ENCODE results near the gene FSTL4.

Gene FSTL4

GRCh38 chr5:133453084-133453780 lies 159.1 kb downstream of the FSTL4 start:
- TF ChIP-seq EZH2 (IDR thresholded peaks at IDR 0.05; ENCODE audit: borderline replicate concordance, low read length) = no peak
- TF ChIP-seq CTCF (IDR thresholded peaks at IDR 0.05; ENCODE audit: low read length) = no peak
- Histone ChIP-seq H3K4me2 (ENCODE audit: low read length) (no peak overlapping the region), H3K27me3 (ENCODE audit: insufficient read depth, low read length) (peaks cover 4% of the 10 kb centered on the region; the same call in 1 of the 2 replicates), H3F3A (ENCODE audit: insufficient read depth, low read length) (no peaks in the 10 kb centered on the region), H4K20me1 (ENCODE audit: insufficient read depth, low read length) (no peaks in the 10 kb centered on the region), H3K4me1 (ENCODE audit: insufficient read depth, low read length, severe bottlenecking) (no peaks in the 10 kb centered on the region), H3K9ac (ENCODE audit: low read length) (no peak overlapping the region), H3K9me3 (ENCODE audit: low read length) (no peaks in the 10 kb centered on the region), H3K9me2 (ENCODE audit: low read depth, low read length) (no peaks in the 10 kb centered on the region), H3K79me2 (ENCODE audit: insufficient read depth, low read length) (no peaks in the 10 kb centered on the region), H3K4me3 (ENCODE audit: low read depth, low read length, poor library complexity, severe bottlenecking) (no peak overlapping the region), H3K27ac (ENCODE audit: low read depth, low read length, poor library complexity, severe bottlenecking) (no peak overlapping the region), H3K36me3 (ENCODE audit: insufficient read depth, low read length) (no peaks in the 10 kb centered on the region), H2AFZ (ENCODE audit: low read length) (no peak overlapping the region)

DNA sequence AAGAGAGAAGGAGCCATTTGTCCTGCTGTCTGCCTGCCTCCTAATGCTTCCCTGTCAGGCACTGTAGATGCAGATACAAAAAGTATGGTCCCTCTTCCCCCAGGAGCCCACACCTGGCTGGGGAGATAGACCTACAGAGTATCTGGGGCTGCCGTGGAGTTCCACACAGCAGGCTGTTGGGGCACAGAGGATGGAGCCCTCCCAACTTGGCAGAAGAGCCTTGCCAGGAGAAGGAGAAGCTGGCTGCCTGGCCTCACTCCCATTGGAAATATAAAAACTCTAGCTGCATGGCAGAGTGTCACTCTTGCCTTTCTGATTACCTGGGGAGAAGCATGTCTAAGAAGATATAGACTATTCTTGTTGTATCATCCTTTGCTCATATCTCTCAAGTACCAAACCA lies 160.4 kb downstream of the FSTL4 start:
- Histone ChIP-seq H3K9me3 (ENCODE audit: low read length) (no peaks in the 10 kb centered on the region), H2AFZ (ENCODE audit: low read length) (no peak overlapping the region), H3K79me2 (ENCODE audit: insufficient read depth, low read length) (no peaks in the 10 kb centered on the region), H3K4me1 (ENCODE audit: insufficient read depth, low read length, severe bottlenecking) (no peaks in the 10 kb centered on the region), H3K27me3 (ENCODE audit: insufficient read depth, low read length) (peaks cover 8% of the 10 kb centered on the region; the same call in 1 of the 2 replicates), H3K4me2 (ENCODE audit: low read length) (no peak overlapping the region), H4K20me1 (ENCODE audit: insufficient read depth, low read length) (no peaks in the 10 kb centered on the region), H3K9me2 (ENCODE audit: low read depth, low read length) (no peaks in the 10 kb centered on the region), H3K36me3 (ENCODE audit: insufficient read depth, low read length) (no peaks in the 10 kb centered on the region), H3K4me3 (ENCODE audit: low read depth, low read length, poor library complexity, severe bottlenecking) (no peak overlapping the region), H3K27ac (ENCODE audit: low read depth, low read length, poor library complexity, severe bottlenecking) (no peak overlapping the region), H3K9ac (ENCODE audit: low read length) (no peak overlapping the region), H3F3A (ENCODE audit: insufficient read depth, low read length) (no peaks in the 10 kb centered on the region)
- no peak for TF ChIP-seq EZH2 (IDR thresholded peaks at IDR 0.05; ENCODE audit: borderline replicate concordance, low read length)
- TF ChIP-seq CTCF (IDR thresholded peaks at IDR 0.05; ENCODE audit: low read length) = no peak

DNA sequence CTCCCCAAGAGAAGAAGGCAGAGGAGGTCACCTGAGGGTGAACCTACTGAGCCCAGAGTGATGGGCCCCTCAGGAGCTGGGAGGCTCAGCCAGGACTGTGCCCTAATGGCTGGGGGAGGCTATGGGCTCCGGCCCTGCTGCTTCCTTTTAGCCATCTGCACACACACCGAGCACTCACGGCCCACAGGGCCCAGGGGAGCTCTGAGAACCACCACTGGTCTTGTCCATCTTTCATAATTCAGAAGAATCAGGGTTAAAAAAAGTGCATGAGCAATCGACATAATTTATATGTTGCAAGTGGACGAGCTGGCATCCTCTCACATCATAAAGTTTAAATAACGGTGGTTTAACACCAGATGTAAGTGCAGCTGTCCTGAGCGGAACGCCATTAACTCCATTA lies 162.1 kb downstream of the FSTL4 start:
- H3K9me2 ChIP-seq (ENCODE audit: low read depth, low read length) = no peaks in the 10 kb centered on the region
- no peak overlapping the region for H3K4me2 ChIP-seq (ENCODE audit: low read length)
- H3K27me3 ChIP-seq (ENCODE audit: insufficient read depth, low read length) = peaks cover 8% of the 10 kb centered on the region; the same call in 1 of the 2 replicates
- no peaks in the 10 kb centered on the region for H3K9me3 ChIP-seq (ENCODE audit: low read length)
- TF ChIP-seq CTCF (IDR thresholded peaks at IDR 0.05; ENCODE audit: low read length) (no peak), EZH2 (IDR thresholded peaks at IDR 0.05; ENCODE audit: borderline replicate concordance, low read length) (no peak)
- H3K36me3 ChIP-seq (ENCODE audit: insufficient read depth, low read length) = no peaks in the 10 kb centered on the region
- no peaks in the 10 kb centered on the region for H3K79me2 ChIP-seq (ENCODE audit: insufficient read depth, low read length)
- no peaks in the 10 kb centered on the region for H3K4me1 ChIP-seq (ENCODE audit: insufficient read depth, low read length, severe bottlenecking)
- no peak overlapping the region for H2AFZ ChIP-seq (ENCODE audit: low read length)
- no peak overlapping the region for H3K27ac ChIP-seq (ENCODE audit: low read depth, low read length, poor library complexity, severe bottlenecking)
- H4K20me1 ChIP-seq (ENCODE audit: insufficient read depth, low read length) = no peaks in the 10 kb centered on the region
- H3F3A ChIP-seq (ENCODE audit: insufficient read depth, low read length) = no peaks in the 10 kb centered on the region
- H3K4me3 ChIP-seq (ENCODE audit: low read depth, low read length, poor library complexity, severe bottlenecking) = no peak overlapping the region
- H3K9ac ChIP-seq (ENCODE audit: low read length) = no peak overlapping the region
